ENCODE data around the gene SFXN1. TPM values are rescaled to one million over a fixed set of nuclear protein-coding genes. Genes with fewer than 3 reads are reported as not detected.

Gene SFXN1
- total RNA-seq, 2 experiments from 2014 or later = 476 to 491 TPM

DNA sequence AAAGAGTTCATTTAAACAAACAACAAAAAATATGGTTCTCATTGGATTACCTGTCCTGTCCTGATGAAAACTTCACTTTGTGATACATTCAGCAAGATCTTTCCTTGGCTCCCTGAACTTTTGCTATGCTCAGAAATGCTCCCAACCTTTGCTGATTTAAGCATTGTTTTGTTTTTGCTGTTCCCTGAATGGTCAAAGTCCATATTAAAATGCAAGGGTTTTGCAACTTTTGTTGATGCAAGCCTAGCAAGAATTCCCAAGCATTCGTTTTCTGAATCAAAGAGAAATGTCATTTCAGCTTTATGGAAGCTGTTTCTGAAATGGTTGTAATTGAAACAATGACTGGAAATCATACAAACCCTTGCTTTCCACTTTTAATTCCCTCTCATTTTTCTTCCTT is 3.1 kb upstream of the SFXN1 start:
- ChIA-PET CTCF (interaction anchor here (1.9 to 7.4 kb wide), 2 partner anchors 9 to 59 kb away, joined by 10 to 87 read pairs; no protein-coding TSS in a partner anchor), POLR2A (interaction anchor here (1.1 to 6.2 kb wide), 2 partner anchors 8 to 46 kb away, joined by 3 to 63 read pairs; no protein-coding TSS in a partner anchor)
- Mint-ChIP-seq H3K4me3 (no peak overlapping the region), H3K27ac (no peak overlapping the region), H3K4me1 (ENCODE audit: low read depth) (peaks cover 28% of the 10 kb centered on the region), H3K36me3 (ENCODE audit: low read depth) (peaks cover 15% of the 10 kb centered on the region), H3K27me3 (no peaks in the 10 kb centered on the region), H3K9me3 (no peaks in the 10 kb centered on the region)
- TF ChIP-seq, protein P1, sequence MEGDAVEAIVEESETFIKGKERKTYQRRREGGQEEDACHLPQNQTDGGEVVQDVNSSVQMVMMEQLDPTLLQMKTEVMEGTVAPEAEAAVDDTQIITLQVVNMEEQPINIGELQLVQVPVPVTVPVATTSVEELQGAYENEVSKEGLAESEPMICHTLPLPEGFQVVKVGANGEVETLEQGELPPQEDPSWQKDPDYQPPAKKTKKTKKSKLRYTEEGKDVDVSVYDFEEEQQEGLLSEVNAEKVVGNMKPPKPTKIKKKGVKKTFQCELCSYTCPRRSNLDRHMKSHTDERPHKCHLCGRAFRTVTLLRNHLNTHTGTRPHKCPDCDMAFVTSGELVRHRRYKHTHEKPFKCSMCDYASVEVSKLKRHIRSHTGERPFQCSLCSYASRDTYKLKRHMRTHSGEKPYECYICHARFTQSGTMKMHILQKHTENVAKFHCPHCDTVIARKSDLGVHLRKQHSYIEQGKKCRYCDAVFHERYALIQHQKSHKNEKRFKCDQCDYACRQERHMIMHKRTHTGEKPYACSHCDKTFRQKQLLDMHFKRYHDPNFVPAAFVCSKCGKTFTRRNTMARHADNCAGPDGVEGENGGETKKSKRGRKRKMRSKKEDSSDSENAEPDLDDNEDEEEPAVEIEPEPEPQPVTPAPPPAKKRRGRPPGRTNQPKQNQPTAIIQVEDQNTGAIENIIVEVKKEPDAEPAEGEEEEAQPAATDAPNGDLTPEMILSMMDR (IDR thresholded peaks at IDR 0.05) = no peak
- ATAC-seq (no peak), DNase-seq (no peak)
- intact Hi-C loops (cut with micrococcal nuclease) = loop anchor here (5.0 kb wide), 1 partner anchor 177 kb away; no protein-coding TSS in a partner anchor

DNA sequence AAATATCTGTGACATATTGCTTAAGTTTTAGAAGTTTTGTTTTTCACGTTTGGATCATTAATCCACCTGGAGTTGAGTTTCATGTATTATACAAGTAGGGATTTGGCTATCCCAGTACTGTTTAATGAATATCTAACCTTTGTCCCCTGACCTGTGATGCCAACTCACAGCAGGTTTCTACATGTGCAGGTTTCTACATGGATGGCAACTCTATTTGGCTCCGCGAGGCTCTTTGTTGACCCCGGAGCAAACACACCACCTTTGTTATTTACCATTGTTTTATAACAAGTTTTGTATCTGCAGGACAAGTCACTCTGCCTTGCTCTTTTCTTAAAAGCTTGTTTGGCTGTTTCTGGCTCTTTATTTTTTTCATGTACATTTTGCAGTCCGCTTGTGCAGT is 920 bp upstream of the SFXN1 start:
- TF ChIP-seq, protein P1 (IDR thresholded peaks at IDR 0.05) = no peak
- H3K4me1 Mint-ChIP-seq (ENCODE audit: low read depth) = peaks cover 37% of the 10 kb centered on the region
- CTCF ChIA-PET = interaction anchor here (1.1 to 7.4 kb wide), 3 partner anchors 12 to 219 kb away, joined by 3 to 87 read pairs (median 4); no protein-coding TSS in a partner anchor
- peak overlapping the region; percentile 74 for H3K4me3 Mint-ChIP-seq
- DNase-seq = no peak
- H3K27ac Mint-ChIP-seq = peak overlapping the region; percentile 80
- no peaks in the 10 kb centered on the region for H3K9me3 Mint-ChIP-seq
- peaks cover 36% of the 10 kb centered on the region for H3K36me3 Mint-ChIP-seq (ENCODE audit: low read depth)
- intact Hi-C loops (cut with micrococcal nuclease) = loop anchor here (5.0 kb wide), 1 partner anchor 175 kb away; no protein-coding TSS in a partner anchor
- no peaks in the 10 kb centered on the region for H3K27me3 Mint-ChIP-seq
- ATAC-seq = no peak
- POLR2A ChIA-PET = interaction anchor here (1.0 to 6.2 kb wide), 6 partner anchors 8 to 241 kb away, joined by 3 to 63 read pairs (median 5); no protein-coding TSS in a partner anchor

DNA sequence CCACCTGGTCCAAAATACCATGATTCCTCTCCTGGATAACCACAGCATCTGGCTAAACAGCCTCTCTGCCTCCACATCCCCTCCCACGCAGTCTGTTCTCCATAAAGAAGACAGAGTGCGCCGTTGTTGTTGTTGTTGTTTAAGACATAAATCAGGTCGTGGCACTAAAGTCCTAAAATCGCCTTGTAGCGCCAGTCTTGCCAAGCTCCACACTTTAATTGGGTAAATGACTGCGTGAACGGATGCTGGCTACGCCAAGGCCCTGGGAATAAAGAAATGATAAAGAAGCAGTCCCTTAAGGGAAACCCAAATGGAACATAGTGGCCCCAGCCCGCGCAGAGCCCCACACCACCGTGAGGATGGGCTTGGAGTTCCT is 364 bp upstream of the SFXN1 start:
- ATAC-seq (no peak), DNase-seq (no peak)
- ChIA-PET POLR2A (interaction anchor here (1.0 to 6.2 kb wide), 5 partner anchors 8 to 240 kb away, joined by 3 to 63 read pairs (median 5); no protein-coding TSS in a partner anchor), CTCF (interaction anchor here (1.0 to 7.4 kb wide), 3 partner anchors 12 to 32 kb away, joined by 3 to 87 read pairs (median 3); no protein-coding TSS in a partner anchor)
- Mint-ChIP-seq H3K4me1 (ENCODE audit: low read depth) (peaks cover 42% of the 10 kb centered on the region), H3K27me3 (no peaks in the 10 kb centered on the region), H3K9me3 (no peaks in the 10 kb centered on the region), H3K27ac (peak overlapping the region; percentile 80), H3K36me3 (ENCODE audit: low read depth) (peaks cover 41% of the 10 kb centered on the region), H3K4me3 (peak overlapping the region; percentile 74)
- intact Hi-C loops (cut with micrococcal nuclease) = loop anchor here (5.0 kb wide), 1 partner anchor 174 kb away; no protein-coding TSS in a partner anchor
- TF ChIP-seq, protein P1 (IDR thresholded peaks at IDR 0.05) = no peak

DNA sequence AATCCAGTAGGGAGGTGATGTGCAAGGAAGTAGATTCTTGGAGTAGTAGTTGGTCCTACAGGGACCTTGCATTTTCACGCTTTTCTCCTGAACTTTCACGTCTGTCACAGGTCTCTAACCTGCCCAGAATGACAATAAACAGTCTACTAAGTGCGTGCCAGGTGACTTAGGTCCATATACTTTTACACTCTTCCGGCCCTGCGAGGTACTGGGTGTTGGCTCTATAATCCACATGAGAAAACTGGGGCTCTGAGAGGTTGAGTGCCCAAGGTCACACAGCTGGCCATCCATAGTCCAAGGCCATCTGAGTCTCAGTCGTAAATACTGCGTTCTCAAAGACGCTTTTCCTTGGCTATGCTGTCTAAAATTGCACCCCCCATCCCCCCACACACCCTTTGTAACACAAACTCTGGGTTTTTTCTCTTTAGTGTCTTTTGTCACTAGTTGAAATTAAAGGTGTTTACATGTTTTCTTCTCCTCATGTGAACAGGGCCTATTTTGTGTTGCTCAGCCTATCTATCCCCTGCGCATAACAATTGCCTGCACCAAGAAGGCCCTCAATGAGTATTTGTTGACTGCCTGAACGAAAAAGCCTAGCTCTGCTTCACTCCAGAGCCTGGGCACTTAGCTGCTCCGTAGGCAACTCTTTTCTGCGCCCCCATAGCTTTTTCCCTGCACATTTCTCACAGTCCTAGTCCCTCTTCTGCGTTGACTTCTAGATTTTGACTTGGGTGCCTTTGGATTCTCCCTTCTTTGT is 943 bp downstream of the SFXN1 start:
- TF ChIP-seq, protein P1 (IDR thresholded peaks at IDR 0.05) = no peak
- H3K9me3 Mint-ChIP-seq = no peaks in the 10 kb centered on the region
- POLR2A ChIA-PET = interaction anchor here (0.9 to 6.2 kb wide), 9 partner anchors 8 to 239 kb away, joined by 3 to 63 read pairs (median 4); no protein-coding TSS in a partner anchor
- peak overlapping the region; percentile 88 for H3K4me3 Mint-ChIP-seq
- DNase-seq (no peak), ATAC-seq (no peak)
- intact Hi-C loops (cut with micrococcal nuclease) = loop anchor here (5.0 kb wide), 1 partner anchor 173 kb away; no protein-coding TSS in a partner anchor
- CTCF ChIA-PET = interaction anchor here (1.2 to 7.4 kb wide), 3 partner anchors 13 to 54 kb away, joined by 6 to 87 read pairs (median 6); no protein-coding TSS in a partner anchor
- peaks cover 55% of the 10 kb centered on the region for H3K4me1 Mint-ChIP-seq (ENCODE audit: low read depth)
- H3K27ac Mint-ChIP-seq = peak overlapping the region; percentile 98
- H3K27me3 Mint-ChIP-seq = no peaks in the 10 kb centered on the region
- peaks cover 54% of the 10 kb centered on the region for H3K36me3 Mint-ChIP-seq (ENCODE audit: low read depth)

Measured in activated CD8-positive, alpha-beta T cell treated with anti-CD3 and anti-CD28 coated beads for 36 hours (primary cell).